ENCODE measurements around the gene SCARB2. TPM values are rescaled to one million over a fixed set of nuclear protein-coding genes. Genes with fewer than 3 reads are reported as not detected.

Gene SCARB2
- total RNA-seq, 2 experiments from 2014 or later, result 34.4 to 36.0 TPM

DNA sequence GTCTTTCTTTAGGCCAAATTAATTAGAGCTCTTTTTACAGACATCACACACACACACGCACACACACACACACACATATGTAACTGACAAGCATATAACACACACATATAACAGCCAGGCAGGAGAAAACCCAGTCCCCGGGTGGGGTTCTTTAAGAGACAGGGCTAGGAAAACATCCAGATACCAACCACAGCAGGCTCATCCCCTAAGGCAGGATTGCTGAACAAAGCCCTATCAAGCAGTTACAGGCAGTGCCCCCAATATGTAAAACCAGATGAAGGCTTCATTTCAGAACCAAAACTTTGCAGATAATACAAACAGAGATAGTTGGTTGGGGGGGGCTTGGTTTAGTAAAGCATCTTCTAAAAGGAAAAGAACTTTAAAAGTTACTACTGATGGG, 19.9 kb upstream of the SCARB2 start:
- H3K36me3 ChIP-seq (ENCODE audit: insufficient read depth, low read length), result no peaks in the 10 kb centered on the region
- H3K4me3 ChIP-seq (ENCODE audit: low read length), result no peak overlapping the region
- DNase-seq (no peak), ATAC-seq (ENCODE audit: poor library complexity) (no peak)
- H3K9me3 Mint-ChIP-seq, result peaks cover 5% of the 10 kb centered on the region
- H3K27me3 Mint-ChIP-seq, result no peaks in the 10 kb centered on the region
- H3K27me3 ChIP-seq (ENCODE audit: control insufficient read depth in 1 of 2, insufficient read depth in 2 of 2, low read length in 2 of 2), result peaks cover 3 to 7% of the 10 kb centered on the region in 2 experiments
- no peak overlapping the region for H3K27ac Mint-ChIP-seq
- H3K9me3 ChIP-seq (ENCODE audit: control insufficient read depth in 1 of 2, insufficient read depth in 1 of 2, low read length in 2 of 2), result peaks cover 0 to 7% of the 10 kb centered on the region in 2 experiments
- H3K4me3 Mint-ChIP-seq, result no peak overlapping the region
- no peak for TF ChIP-seq CTCF (IDR thresholded peaks at IDR 0.05)
- H3K4me1 Mint-ChIP-seq (ENCODE audit: low read depth), result no peaks in the 10 kb centered on the region
- no peaks in the 10 kb centered on the region for H3K4me1 ChIP-seq (ENCODE audit: insufficient read depth, low read length)
- CTCF ChIA-PET, result no interaction called here
- intact Hi-C loops (cut with DNase I, micrococcal nuclease), result no loop called here
- POLR2A ChIA-PET, result no interaction called here
- peaks cover 8% of the 10 kb centered on the region for H3K36me3 Mint-ChIP-seq (ENCODE audit: low read depth)
- no peak overlapping the region for H3K27ac ChIP-seq (ENCODE audit: low read depth in 1 of 2, low read length in 2 of 2)

DNA sequence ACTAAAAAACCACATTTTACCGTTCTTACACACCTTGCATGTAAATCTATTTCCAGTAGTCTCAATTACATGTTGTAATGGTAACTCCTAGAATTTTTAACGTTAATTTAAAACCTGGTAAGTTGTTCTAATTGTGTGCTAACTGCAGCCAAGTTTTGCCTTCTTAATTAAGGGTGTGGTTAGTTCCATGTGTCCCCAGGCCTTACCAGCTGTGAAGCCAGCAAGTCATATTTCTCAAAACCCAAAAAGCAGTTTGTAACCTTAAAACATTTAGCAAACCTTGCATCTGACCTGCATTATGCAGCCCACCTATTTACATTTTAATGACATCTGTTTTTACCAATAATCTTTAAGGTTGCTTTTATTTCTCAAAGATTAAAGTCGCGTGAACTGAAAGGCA, 19.5 kb upstream of the SCARB2 start:
- POLR2A ChIA-PET, result no interaction called here
- Histone ChIP-seq H3K27me3 (ENCODE audit: control insufficient read depth in 1 of 2, insufficient read depth in 2 of 2, low read length in 2 of 2) (peaks cover 3 to 7% of the 10 kb centered on the region in 2 experiments), H3K36me3 (ENCODE audit: insufficient read depth, low read length) (no peaks in the 10 kb centered on the region), H3K4me1 (ENCODE audit: insufficient read depth, low read length) (no peaks in the 10 kb centered on the region), H3K4me3 (ENCODE audit: low read length) (no peak overlapping the region), H3K27ac (ENCODE audit: low read depth in 1 of 2, low read length in 2 of 2) (no peak overlapping the region), H3K9me3 (ENCODE audit: control insufficient read depth in 1 of 2, insufficient read depth in 1 of 2, low read length in 2 of 2) (peaks cover 0 to 7% of the 10 kb centered on the region in 2 experiments)
- CTCF ChIA-PET, result no interaction called here
- Mint-ChIP-seq H3K27me3 (no peaks in the 10 kb centered on the region), H3K9me3 (peaks cover 3% of the 10 kb centered on the region), H3K27ac (no peak overlapping the region), H3K36me3 (ENCODE audit: low read depth) (peaks cover 8% of the 10 kb centered on the region), H3K4me1 (ENCODE audit: low read depth) (no peaks in the 10 kb centered on the region), H3K4me3 (no peak overlapping the region)
- TF ChIP-seq CTCF (IDR thresholded peaks at IDR 0.05), result no peak
- ATAC-seq (ENCODE audit: poor library complexity) (no peak), DNase-seq (no peak)
- intact Hi-C loops (cut with DNase I, micrococcal nuclease), result no loop called here

DNA sequence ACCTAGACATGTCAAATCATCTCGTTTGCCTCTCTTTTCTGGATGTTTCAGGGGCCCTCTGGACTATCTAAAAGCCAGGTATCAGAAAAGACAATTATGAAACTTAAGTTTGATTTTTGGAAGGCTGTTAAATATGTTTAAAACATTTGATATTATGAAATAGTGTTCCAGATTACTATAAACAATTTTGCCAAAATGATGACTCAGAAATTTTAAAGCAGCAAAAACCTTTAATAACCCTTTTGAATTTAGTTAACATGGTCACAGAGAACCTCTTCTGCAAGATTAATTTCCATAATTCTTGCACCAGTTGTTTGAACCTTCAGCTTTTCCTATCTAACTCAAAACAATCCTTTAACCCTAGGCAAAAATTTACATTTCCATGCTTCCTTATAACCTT, 19.1 kb upstream of the SCARB2 start:
- Mint-ChIP-seq H3K27me3 (no peaks in the 10 kb centered on the region), H3K9me3 (peaks cover 6% of the 10 kb centered on the region), H3K36me3 (ENCODE audit: low read depth) (peaks cover 8% of the 10 kb centered on the region), H3K4me1 (ENCODE audit: low read depth) (no peaks in the 10 kb centered on the region), H3K4me3 (no peak overlapping the region), H3K27ac (no peak overlapping the region)
- POLR2A ChIA-PET, result no interaction called here
- H3K4me3 ChIP-seq (ENCODE audit: low read length), result no peak overlapping the region
- intact Hi-C loops (cut with DNase I, micrococcal nuclease), result no loop called here
- no peak for ATAC-seq (ENCODE audit: poor library complexity)
- CTCF ChIA-PET, result no interaction called here
- H3K27me3 ChIP-seq (ENCODE audit: control insufficient read depth in 1 of 2, insufficient read depth in 2 of 2, low read length in 2 of 2), result peaks cover 3 to 7% of the 10 kb centered on the region in 2 experiments
- H3K4me1 ChIP-seq (ENCODE audit: insufficient read depth, low read length), result no peaks in the 10 kb centered on the region
- no peaks in the 10 kb centered on the region for H3K36me3 ChIP-seq (ENCODE audit: insufficient read depth, low read length)
- no peak for DNase-seq
- TF ChIP-seq CTCF (IDR thresholded peaks at IDR 0.05), result no peak
- H3K9me3 ChIP-seq (ENCODE audit: control insufficient read depth in 1 of 2, insufficient read depth in 1 of 2, low read length in 2 of 2), result peaks cover 0 to 7% of the 10 kb centered on the region in 2 experiments
- H3K27ac ChIP-seq (ENCODE audit: low read depth in 1 of 2, low read length in 2 of 2), result no peak overlapping the region

Measured in CD4-positive, alpha-beta T cell (primary cell).